HepG2 (cell line): ENCODE results near the gene DYNC2I2. TPM values are rescaled to one million over a fixed set of nuclear protein-coding genes. Genes with fewer than 3 reads are reported as not detected.

Source experiments
- ATAC-seq: fragments of 200-7000 bp; cut with Tn5 transposase; 3 replicates; pipeline ENCODE4 v1.9.1; 2020; ENCODE audit warnings: mild to moderate bottlenecking, moderate library complexity
- BruUV-seq: library from RNA; stranded (reverse); fragments of 400-500 nt; replicated peaks from 2 replicates; lab custom pipeline; 2021; lab: Mats Ljungman, UMichigan
- CTCF ChIA-PET: fragments of 300-600 bp; formaldehyde crosslinking; extraction: SDS; loops from one replicate; lab custom pipeline; 2021; ENCODE audit warnings: low total read pairs, inconsistent platforms, low intra/inter-chr PET ratio; lab: Yijun Ruan, JAX
- POLR2A ChIA-PET: fragments of 350-600 bp; sonication (Branson Sonifier 250); formaldehyde crosslinking; loops from one replicate; lab custom pipeline; 2020; ENCODE audit warnings: antibody characterized with exemption, inconsistent platforms; lab: Yijun Ruan, JAX
- DNase-seq: peaks from one replicate; pipeline ENCODE4 v3.0.0-alpha.2; 2015; ENCODE audit warnings: low spot score
- FAIRE-seq: peaks from 3 replicates; lab custom pipeline; 2011; peaks lifted over from hg19 to GRCh38; lab: Jason Lieb, UNC
- H2AFZ ChIP-seq: one replicate; pipeline ENCODE4 v1.6.1; 2011; ENCODE audit warnings: low read length, inconsistent platforms
- H3K27ac ChIP-seq: fragments of 300-600 bp; 3 replicates; pipeline ENCODE4 v1.8.0; 2011; ENCODE audit warnings: mixed run types, mild to moderate bottlenecking, mixed read lengths, low read length, inconsistent platforms; ENCODE audit not compliant: insufficient read depth; ENCODE audit errors: extremely low read length
- H3K27me3 ChIP-seq, 2 experiments: fragments of 200-600 bp in 1 of 2; 2 replicates in 1 of 2; 3 replicates in 1 of 2; pipeline versions ENCODE4 v1.6.0 to v1.8.0; 2011; ENCODE audit warnings: low read length in 2 of 2, mild to moderate bottlenecking in 2 of 2, moderate library complexity in 2 of 2, inconsistent platforms in 1 of 2; ENCODE audit not compliant: insufficient read depth in 2 of 2, control insufficient read depth in 1 of 2
- H3K36me3 ChIP-seq, 2 experiments: fragments of 200-600 bp in 1 of 2; replicated peaks in 1 of 2; 2 replicates in 1 of 2; 3 replicates in 1 of 2; pipeline versions ENCODE4 v1.5.1 to v1.8.0; 2011; ENCODE audit warnings: low read length in 2 of 2, inconsistent platforms in 1 of 2; ENCODE audit not compliant: insufficient read depth in 2 of 2, control insufficient read depth in 1 of 2
- H3K4me1 ChIP-seq: 2 replicates; pipeline ENCODE4 v1.5.1; 2012; ENCODE audit warnings: low read length, inconsistent platforms; ENCODE audit not compliant: insufficient read depth
- H3K4me2 ChIP-seq: 2 replicates; pipeline ENCODE4 v1.6.0; 2011; ENCODE audit warnings: low read depth, low read length, inconsistent platforms
- H3K4me3 ChIP-seq, 3 experiments: fragments of 200-600 bp in 1 of 3; sonication (generic), shearing (Covaris generic) in 1 of 3; replicated peaks in 1 of 3; 2 replicates each; pipeline ENCODE4 v1.5.1; 2011 to 2016; ENCODE audit warnings: low read length in 3 of 3, inconsistent platforms in 2 of 3, low read depth in 2 of 3, mild to moderate bottlenecking in 2 of 3, control low read depth in 1 of 3, mixed read lengths in 1 of 3; ENCODE audit not compliant: insufficient read depth in 1 of 3
- H3K79me2 ChIP-seq: one replicate; pipeline ENCODE4 v1.6.1; 2011; ENCODE audit warnings: low read length, inconsistent platforms; ENCODE audit not compliant: insufficient read depth
- H3K9ac ChIP-seq: 2 replicates; pipeline ENCODE4 v1.6.0; 2011; ENCODE audit warnings: mild to moderate bottlenecking, low read depth, low read length, inconsistent platforms; ENCODE audit not compliant: insufficient read depth
- H3K9me3 ChIP-seq: 2 replicates; pipeline ENCODE4 v1.5.1; 2012; ENCODE audit warnings: mild to moderate bottlenecking, low read length
- H4K20me1 ChIP-seq: 2 replicates; pipeline ENCODE4 v1.6.0; 2011; ENCODE audit warnings: inconsistent platforms, mild to moderate bottlenecking, low read length, moderate library complexity; ENCODE audit not compliant: insufficient read depth
- ARID5B ChIP-seq: IDR thresholded peaks from 2 replicates; pipeline ENCODE4 v1.4.0; 2020; ENCODE audit warnings: mild to moderate bottlenecking, missing genetic modification reagents
- CAMTA2 ChIP-seq: sonication (generic); formaldehyde crosslinking; IDR thresholded peaks from 2 replicates; pipeline ENCODE4 v1.4.0; 2020; ENCODE audit warnings: mild to moderate bottlenecking, missing genetic modification reagents, borderline replicate concordance
- DNMT3B ChIP-seq: conservative IDR thresholded peaks from 2 replicates; pipeline ENCODE4 v1.6.1; 2016; ENCODE audit warnings: missing biosample characterization, control low read depth
- MED13 ChIP-seq: sonication (generic); formaldehyde crosslinking; IDR thresholded peaks from 2 replicates; pipeline ENCODE4 v1.5.0; 2020; ENCODE audit warnings: missing genetic modification reagents
- MXD4 ChIP-seq: IDR thresholded peaks from 2 replicates; pipeline ENCODE4 v1.6.1; 2016; ENCODE audit warnings: mild to moderate bottlenecking, missing biosample characterization, missing genetic modification reagents
- PAX8 ChIP-seq: sonication (generic); formaldehyde crosslinking; IDR thresholded peaks from 2 replicates; pipeline ENCODE4 v1.8.0; 2022; ENCODE audit warnings: mild to moderate bottlenecking, missing genetic modification reagents, borderline replicate concordance
- YEATS4 ChIP-seq: sonication (generic); formaldehyde crosslinking; IDR thresholded peaks from 2 replicates; pipeline ENCODE4 v1.4.0; 2020; ENCODE audit warnings: missing genetic modification reagents, borderline replicate concordance
- ZNF549 ChIP-seq: sonication (generic); formaldehyde crosslinking; IDR thresholded peaks from 2 replicates; pipeline ENCODE4 v1.5.0; 2020; ENCODE audit warnings: missing genetic modification reagents
- ZNF670 ChIP-seq: sonication (generic); formaldehyde crosslinking; IDR thresholded peaks from 2 replicates; pipeline ENCODE4 v1.8.0; 2022; ENCODE audit warnings: mild to moderate bottlenecking, missing genetic modification reagents, borderline replicate concordance
- ZNF7 ChIP-seq: IDR thresholded peaks from 2 replicates; pipeline ENCODE4 v1.6.1; 2016; ENCODE audit warnings: missing biosample characterization, missing genetic modification reagents
- ZNF784 ChIP-seq: sonication (generic); formaldehyde crosslinking; IDR thresholded peaks from 2 replicates; pipeline ENCODE4 v1.5.1; 2020; ENCODE audit warnings: missing genetic modification reagents, mild to moderate bottlenecking, borderline replicate concordance
- WGBS: methylation state at CpG from one replicate; pipeline ENCODE4 v1.1.6; 2017; ENCODE audit warnings: low lambda C conversion rate; 5-methylcytosine and 5-hydroxymethylcytosine counted together
- in situ Hi-C: cut with HindIII; loops from 2 replicates; pipeline ENCODE4 v1.10.0; 2017; ENCODE audit warnings: low pct_unique_long_range_greater_than_20kb; ENCODE audit not compliant: extremely low pct_ligation_motif_present
- intact Hi-C: fragments of 100-400 bp; cut with micrococcal nuclease; formaldehyde crosslinking; loops from one replicate; pipeline ENCODE4 v1.10.0; 2022; ENCODE audit not compliant: unreplicated experiment
- polyA plus RNA-seq, 8 experiments: library from polyadenylated mRNA; depleted of rRNA in 3 of 8; stranded (reverse) in 7 of 8; unstranded in 1 of 8; fragments of >200 nt; fragmentation: Illumina TruSeq in 4 of 8; extraction: Trizol in 4 of 8; gene quantifications; 2 replicates each; pipeline versions ENCODE4 v1.2.1 to v1.2.3, GENCODE V29; 2011 to 2016; ENCODE audit warnings: low read depth in 4 of 8, missing spikeins in 1 of 8, mixed read lengths in 1 of 8; ENCODE audit not compliant: insufficient read depth in 1 of 8
- total RNA-seq, 5 experiments: library from RNA; depleted of rRNA; stranded (reverse); fragments of >200 nt; fragmentation: Illumina TruSeq; extraction: Trizol; gene quantifications; 2 replicates each; pipeline ENCODE4 v1.2.3, GENCODE V29; 2016; ENCODE audit warnings: low read depth in 1 of 5
- TF ChIP-seq, protein P1 (sequence below): sonication (generic); formaldehyde crosslinking; IDR thresholded peaks from 2 replicates; pipeline ENCODE4 v1.4.0; 2020; ENCODE audit warnings: mild to moderate bottlenecking, missing genetic modification reagents

The DYNC2I2 gene
- total and polyA plus RNA-seq, 2 of the 13 experiments (the other 11 are each of a cell fraction or from before 2014, with no cell fraction given): 13.7 to 40.2 TPM

DNA sequence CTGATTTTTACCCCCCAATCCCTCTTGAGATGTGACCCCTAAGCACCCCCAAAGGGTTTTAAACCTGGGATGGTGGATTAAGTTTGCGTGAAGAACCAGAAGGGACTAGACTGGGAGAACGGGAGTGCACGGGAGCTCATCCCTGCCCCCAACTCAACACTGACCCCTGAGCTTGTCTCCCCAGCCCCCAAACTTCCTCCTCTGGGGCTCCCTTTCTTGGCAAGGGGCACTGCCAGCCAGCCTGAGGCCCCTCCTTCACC lies 27.3 kb upstream of the DYNC2I2 start:
- FAIRE-seq: no peak
- Histone ChIP-seq H3K36me3 (no peaks in the 10 kb centered on the region), H2AFZ (no peak overlapping the region), H3K9me3 (no peaks in the 10 kb centered on the region), H3K4me3 (peak overlapping the region; percentile 60 to 83 (median 67)), H3K27ac (peak overlapping the region; percentile 73), H3K27me3 (no peaks in the 10 kb centered on the region; a peak in 1 of 5 replicates), H3K79me2 (peaks cover 7% of the 10 kb centered on the region), H3K9ac (peak overlapping the region; percentile 87), H3K4me2 (peak overlapping the region; percentile 95), H3K4me1 (peaks cover 54% of the 10 kb centered on the region), H4K20me1 (no peaks in the 10 kb centered on the region)
- no peak for ATAC-seq
- DNase-seq: no peak
- ChIA-PET POLR2A (interaction anchor here (1.0 to 5.0 kb wide), 15 partner anchors 9 to 787 kb away, joined by 3 to 33 read pairs (median 6); partner anchors contain the start of genes DYNC2I2, ENDOG, PKN3 and ZDHHC12), CTCF (no interaction called here)
- BruUV-seq: TSS peak; percentile 75
- WGBS: 9% methylated on average over 3 of the region's 3 CpGs
- intact Hi-C loops (no loop called here), in situ Hi-C loops (no loop called here)
- TF ChIP-seq ZNF670 (CRISPR knock-in tag) (0 out of 2 replicates have a peak, but pooled peaks have one; percentile 28), YEATS4 (CRISPR knock-in tag) (peak; percentile 55), CAMTA2 (CRISPR knock-in tag) (peak; percentile 59; the same call in 1 of the 2 replicates), MXD4 (0 out of 2 replicates have a peak, but pooled peaks have one; percentile 7), ARID5B (no peak), ZNF549 (no peak), PAX8 (CRISPR knock-in tag) (no peak), ZNF784 (peak; percentile 27; the same call in 1 of the 2 replicates), MED13 (CRISPR knock-in tag) (peak; percentile 33; the same call in 1 of the 2 replicates), DNMT3B (no peak), ZNF7 (CRISPR knock-in tag) (0 out of 2 replicates have a peak, but pooled peaks have one; percentile 3)
- TF ChIP-seq, protein P1, sequence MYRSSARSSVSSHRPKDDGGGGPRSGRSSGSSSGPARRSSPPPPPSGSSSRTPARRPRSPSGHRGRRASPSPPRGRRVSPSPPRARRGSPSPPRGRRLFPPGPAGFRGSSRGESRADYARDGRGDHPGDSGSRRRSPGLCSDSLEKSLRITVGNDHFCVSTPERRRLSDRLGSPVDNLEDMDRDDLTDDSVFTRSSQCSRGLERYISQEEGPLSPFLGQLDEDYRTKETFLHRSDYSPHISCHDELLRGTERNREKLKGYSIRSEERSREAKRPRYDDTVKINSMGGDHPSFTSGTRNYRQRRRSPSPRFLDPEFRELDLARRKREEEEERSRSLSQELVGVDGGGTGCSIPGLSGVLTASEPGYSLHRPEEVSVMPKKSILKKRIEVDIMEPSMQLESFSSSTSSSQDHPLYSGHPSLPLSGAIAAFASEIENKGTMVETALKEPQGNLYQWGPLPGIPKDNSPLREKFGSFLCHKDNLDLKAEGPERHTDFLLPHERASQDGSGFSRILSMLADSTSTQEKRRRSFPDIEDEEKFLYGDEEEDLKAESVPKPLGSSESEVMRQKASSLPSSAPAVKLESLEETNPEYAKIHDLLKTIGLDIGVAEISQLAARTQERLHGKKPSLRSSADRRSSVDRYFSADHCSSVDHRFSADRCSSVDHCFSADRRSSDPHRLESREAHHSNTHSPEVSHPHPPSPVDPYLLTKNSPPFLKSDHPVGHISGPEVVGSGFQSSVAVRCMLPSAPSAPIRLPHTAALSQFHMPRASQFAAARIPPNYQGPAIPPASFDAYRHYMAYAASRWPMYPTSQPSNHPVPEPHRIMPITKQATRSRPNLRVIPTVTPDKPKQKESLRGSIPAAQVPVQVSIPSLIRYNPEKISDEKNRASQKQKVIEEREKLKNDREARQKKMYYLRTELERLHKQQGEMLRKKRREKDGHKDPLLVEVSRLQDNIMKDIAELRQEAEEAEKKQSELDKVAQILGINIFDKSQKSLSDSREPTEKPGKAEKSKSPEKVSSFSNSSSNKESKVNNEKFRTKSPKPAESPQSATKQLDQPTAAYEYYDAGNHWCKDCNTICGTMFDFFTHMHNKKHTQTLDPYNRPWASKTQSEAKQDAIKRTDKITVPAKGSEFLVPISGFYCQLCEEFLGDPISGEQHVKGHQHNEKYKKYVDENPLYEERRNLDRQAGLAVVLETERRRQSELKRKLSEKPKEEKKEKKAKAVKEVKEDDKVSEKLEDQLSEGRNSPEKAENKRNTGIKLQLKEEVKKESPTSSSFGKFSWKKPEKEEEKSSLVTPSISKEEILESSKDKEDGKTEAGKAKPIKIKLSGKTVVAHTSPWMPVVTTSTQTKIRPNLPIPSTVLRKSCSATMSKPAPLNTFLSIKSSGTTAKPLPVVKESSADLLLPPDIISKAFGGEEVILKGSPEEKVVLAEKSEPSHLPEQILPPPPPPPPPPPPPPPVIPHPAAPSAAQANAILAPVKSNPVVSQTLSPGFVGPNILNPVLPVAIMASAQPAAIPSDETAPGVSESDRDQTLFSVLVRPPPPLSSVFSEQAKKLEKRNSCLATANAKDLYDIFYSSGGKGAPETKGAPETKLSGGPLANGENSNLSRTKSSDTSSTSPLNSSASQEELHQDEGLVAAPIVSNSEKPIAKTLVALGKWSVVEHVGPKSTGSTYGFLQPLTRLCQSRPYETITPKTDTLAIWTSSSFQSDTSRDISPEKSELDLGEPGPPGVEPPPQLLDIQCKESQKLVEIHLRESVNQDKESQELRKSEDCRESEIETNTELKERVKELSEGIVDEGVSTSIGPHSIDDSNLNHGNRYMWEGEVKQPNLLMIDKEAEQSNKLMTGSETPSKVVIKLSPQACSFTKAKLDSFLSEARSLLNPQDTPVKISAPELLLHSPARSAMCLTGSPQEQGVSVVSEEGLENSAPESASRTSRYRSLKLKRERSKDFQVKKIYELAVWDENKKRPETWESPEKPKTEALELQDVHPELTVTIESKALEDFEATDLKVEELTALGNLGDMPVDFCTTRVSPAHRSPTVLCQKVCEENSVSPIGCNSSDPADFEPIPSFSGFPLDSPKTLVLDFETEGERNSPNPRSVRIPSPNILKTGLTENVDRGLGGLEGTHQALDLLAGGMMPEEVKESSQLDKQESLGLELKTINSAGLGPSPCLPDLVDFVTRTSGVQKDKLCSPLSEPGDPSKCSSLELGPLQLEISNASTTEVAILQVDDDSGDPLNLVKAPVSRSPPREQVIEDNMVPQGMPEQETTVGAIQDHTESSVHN: no peak
